Gastrocnemius medialis (tissue), 4 donors: Measurements from ENCODE around the gene LFNG. TPM values are rescaled to one million over a fixed set of nuclear protein-coding genes. Genes with fewer than 3 reads are reported as not detected.

Experiments used
- ATAC-seq, 2 donors: fragments of 150-250 bp; one replicate each; pipeline ENCODE4 v1.9.1; 2016
- DNase-seq, 2 donors: peaks; one replicate each; pipeline ENCODE4 v3.0.0-alpha.2; 2019
- H3K27ac ChIP-seq, 4 donors: fragments of 200-600 bp; sonication (generic); 1 replicate in 1 of 4; 2 replicates in 3 of 4; pipeline ENCODE4 v1.5.1; 2016 to 2018; ENCODE audit warnings: mild to moderate bottlenecking in 2 of 4, moderate library complexity in 1 of 4
- H3K27me3 ChIP-seq, 3 donors: fragments of 200-600 bp; sonication (generic) in 2 of 3; 1 replicate in 1 of 3; 2 replicates in 2 of 3; pipeline versions ENCODE4 v1.5.1 to v1.6.0; 2016 to 2019; ENCODE audit warnings: mild to moderate bottlenecking in 1 of 3, moderate library complexity in 1 of 3
- H3K36me3 ChIP-seq, 2 donors: fragments of 200-600 bp; sonication (generic) in 1 of 2; one replicate each; pipeline ENCODE4 v1.5.1; 2017 to 2018
- H3K4me1 ChIP-seq, 2 donors: fragments of 200-600 bp; sonication (generic) in 1 of 2; one replicate each; pipeline ENCODE4 v1.5.1; 2016 to 2017; ENCODE audit warnings: mild to moderate bottlenecking in 2 of 2
- H3K4me3 ChIP-seq, 4 donors: fragments of 200-600 bp; sonication (generic) in 3 of 4; 1 replicate in 1 of 4; 2 replicates in 3 of 4; pipeline ENCODE4 v1.5.1; 2016 to 2019; ENCODE audit warnings: mild to moderate bottlenecking in 2 of 4
- H3K9me3 ChIP-seq, 3 donors: fragments of 200-600 bp; sonication (generic) in 2 of 3; 1 replicate in 1 of 3; 2 replicates in 2 of 3; pipeline ENCODE4 v1.5.1; 2016 to 2019
- POLR2A ChIP-seq, 2 donors: fragments of 450-650 bp; IDR thresholded peaks; one replicate each; pipeline ENCODE4 v1.6.1; 2017; ENCODE audit warnings: antibody characterized with exemption in 2 of 2, mild to moderate bottlenecking in 2 of 2, moderate library complexity in 2 of 2
- in situ Hi-C, 4 donors: fragments of 200-750 bp; cut with MboI; loops; one replicate each; pipeline versions ENCODE4 v1.15.0 to v1.8.0; 2017; ENCODE audit warnings: low sequenced_read_pairs in 4 of 4
- intact Hi-C: fragments of 100-400 bp; cut with DNase I; formaldehyde crosslinking; loops from one replicate; pipeline ENCODE4 v1.15.1; 2023; ENCODE audit warnings: low total_unique reads
- total RNA-seq, 4 donors: library from RNA; depleted of rRNA; stranded (reverse); fragments of >200 nt; gene quantifications; one replicate each; pipeline versions ENCODE4 v1.1.0 to v1.2.3, GENCODE V29; 2016
- TF ChIP-seq, protein P1 (sequence below), 5 experiments: fragments of 450-650 bp in 3 of 5; fragments of 200-600 bp in 2 of 5; sonication (generic) in 2 of 5; IDR thresholded peaks in 4 of 5; conservative IDR thresholded peaks in 1 of 5; 1 replicate in 4 of 5; 2 replicates in 1 of 5; pipeline ENCODE4 v1.5.1; 2016 to 2019; ENCODE audit warnings: antibody characterized with exemption in 5 of 5, mild to moderate bottlenecking in 3 of 5, moderate library complexity in 3 of 5

The LFNG gene
- total RNA-seq, 4 donors from 2014 or later = 1.0 to 5.9 (median 1.7) TPM

DNA sequence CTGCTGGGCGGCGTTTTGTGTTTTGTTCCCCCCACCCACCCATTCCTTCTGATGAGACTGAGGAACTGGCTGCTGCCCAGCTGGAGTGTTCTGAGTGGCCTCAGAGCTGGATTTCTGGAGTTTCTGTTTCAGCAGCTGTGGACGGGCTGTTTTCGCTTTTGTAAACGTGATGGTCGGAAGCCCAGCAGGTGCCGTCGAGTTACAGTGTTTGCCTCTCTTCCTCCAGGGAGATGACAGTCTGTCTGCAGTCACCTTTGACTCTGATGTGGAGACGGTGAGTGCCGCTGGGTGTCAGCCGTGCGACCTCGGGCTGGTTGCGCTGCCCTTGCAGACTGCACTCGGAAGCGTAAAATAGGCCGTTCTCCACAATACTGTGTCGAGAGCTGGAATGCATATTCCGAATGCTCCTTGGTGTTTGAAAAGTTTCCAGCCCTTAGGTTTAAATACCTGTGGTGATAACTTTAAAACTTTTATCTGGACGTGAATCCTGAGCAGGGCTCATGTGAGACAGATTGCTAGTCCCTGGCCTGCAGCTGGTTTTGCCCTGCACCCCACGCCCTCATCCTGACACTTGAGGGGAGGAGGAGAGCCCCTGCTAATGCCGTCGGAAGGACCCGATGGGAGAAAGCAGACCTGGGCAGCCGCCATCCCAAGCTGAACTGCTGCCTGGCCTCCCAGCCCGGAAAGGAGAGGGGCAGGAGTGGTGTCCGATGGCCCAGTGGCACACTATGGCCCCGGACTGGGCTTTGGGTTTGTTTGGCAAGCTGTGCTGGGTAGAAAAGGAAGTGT, 47.5 kb downstream of the LFNG start:
- Histone ChIP-seq H3K27me3 (no peaks in the 10 kb centered on the region), H3K9me3 (no peaks in the 10 kb centered on the region), H3K4me3 (no peak overlapping the region), H3K27ac (no peak overlapping the region), H3K36me3 (no peaks in the 10 kb centered on the region), H3K4me1 (peaks cover 6 to 8% of the 10 kb centered on the region in 2 donors)
- TF ChIP-seq, protein P1, sequence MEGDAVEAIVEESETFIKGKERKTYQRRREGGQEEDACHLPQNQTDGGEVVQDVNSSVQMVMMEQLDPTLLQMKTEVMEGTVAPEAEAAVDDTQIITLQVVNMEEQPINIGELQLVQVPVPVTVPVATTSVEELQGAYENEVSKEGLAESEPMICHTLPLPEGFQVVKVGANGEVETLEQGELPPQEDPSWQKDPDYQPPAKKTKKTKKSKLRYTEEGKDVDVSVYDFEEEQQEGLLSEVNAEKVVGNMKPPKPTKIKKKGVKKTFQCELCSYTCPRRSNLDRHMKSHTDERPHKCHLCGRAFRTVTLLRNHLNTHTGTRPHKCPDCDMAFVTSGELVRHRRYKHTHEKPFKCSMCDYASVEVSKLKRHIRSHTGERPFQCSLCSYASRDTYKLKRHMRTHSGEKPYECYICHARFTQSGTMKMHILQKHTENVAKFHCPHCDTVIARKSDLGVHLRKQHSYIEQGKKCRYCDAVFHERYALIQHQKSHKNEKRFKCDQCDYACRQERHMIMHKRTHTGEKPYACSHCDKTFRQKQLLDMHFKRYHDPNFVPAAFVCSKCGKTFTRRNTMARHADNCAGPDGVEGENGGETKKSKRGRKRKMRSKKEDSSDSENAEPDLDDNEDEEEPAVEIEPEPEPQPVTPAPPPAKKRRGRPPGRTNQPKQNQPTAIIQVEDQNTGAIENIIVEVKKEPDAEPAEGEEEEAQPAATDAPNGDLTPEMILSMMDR (IDR thresholded peaks at IDR 0.05 in 4 of 5, conservative IDR thresholded peaks at IDR 0.05 in 1 of 5) = no peak
- no peak for TF ChIP-seq POLR2A (IDR thresholded peaks at IDR 0.05)
- DNase-seq (no peak), ATAC-seq (no peak)
- intact Hi-C loops = loop anchor here (1.0 kb wide), 1 partner anchor 113 kb away; no protein-coding TSS in a partner anchor
- in situ Hi-C loops = loop anchor here in 2 of 4 donors (10.0 kb wide), 1 partner anchor 118 kb away; the partner anchor contains the start of gene AMZ1 (in 2 of the 2)

DNA sequence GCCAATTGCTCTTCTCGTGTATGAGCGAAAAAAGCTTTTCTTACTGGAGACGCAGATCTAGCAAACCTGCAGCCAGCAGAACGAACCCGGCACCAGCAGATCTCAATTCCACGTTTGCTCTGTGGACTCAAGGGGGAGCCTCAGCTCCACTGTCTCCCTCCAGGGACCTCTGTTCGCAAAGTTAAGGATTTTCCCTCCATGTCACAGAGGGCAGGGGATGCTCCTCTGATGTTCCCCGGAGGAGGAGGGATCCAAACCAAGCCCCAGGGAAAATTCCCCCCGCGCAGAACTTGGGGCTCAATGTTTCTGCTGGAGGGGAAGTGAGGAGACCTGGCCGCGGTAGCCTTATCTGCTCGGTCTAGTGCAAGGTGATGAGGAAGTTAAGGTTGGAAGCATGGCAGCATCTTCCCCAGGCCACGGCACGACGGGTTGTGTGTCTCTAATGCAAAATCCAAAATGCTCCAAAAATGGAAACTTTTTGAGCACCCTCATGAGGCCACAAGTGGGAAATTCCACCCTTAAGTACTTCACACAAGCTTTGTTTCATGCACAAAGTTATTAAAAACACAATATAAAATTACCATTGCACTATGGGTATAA, 48.2 kb downstream of the LFNG start:
- ATAC-seq (peak in 1 of 2 donors; percentile 39), DNase-seq (no peak)
- Histone ChIP-seq H3K36me3 (no peaks in the 10 kb centered on the region), H3K4me3 (no peak overlapping the region), H3K4me1 (peaks cover 6 to 8% of the 10 kb centered on the region in 2 donors), H3K9me3 (no peaks in the 10 kb centered on the region), H3K27me3 (no peaks in the 10 kb centered on the region), H3K27ac (no peak overlapping the region)
- in situ Hi-C loops = loop anchor here in 2 of 4 donors (10.0 kb wide), 1 partner anchor 117 kb away; the partner anchor contains the start of gene AMZ1 (in 2 of the 2)
- TF ChIP-seq POLR2A (IDR thresholded peaks at IDR 0.05) = no peak
- TF ChIP-seq, protein P1 (IDR thresholded peaks at IDR 0.05 in 4 of 5, conservative IDR thresholded peaks at IDR 0.05 in 1 of 5) = peak in 4 of 5 experiments; percentile 20 to 51 (median 47)
- intact Hi-C loops = loop anchor here (1.0 kb wide), 1 partner anchor 113 kb away; no protein-coding TSS in a partner anchor

DNA sequence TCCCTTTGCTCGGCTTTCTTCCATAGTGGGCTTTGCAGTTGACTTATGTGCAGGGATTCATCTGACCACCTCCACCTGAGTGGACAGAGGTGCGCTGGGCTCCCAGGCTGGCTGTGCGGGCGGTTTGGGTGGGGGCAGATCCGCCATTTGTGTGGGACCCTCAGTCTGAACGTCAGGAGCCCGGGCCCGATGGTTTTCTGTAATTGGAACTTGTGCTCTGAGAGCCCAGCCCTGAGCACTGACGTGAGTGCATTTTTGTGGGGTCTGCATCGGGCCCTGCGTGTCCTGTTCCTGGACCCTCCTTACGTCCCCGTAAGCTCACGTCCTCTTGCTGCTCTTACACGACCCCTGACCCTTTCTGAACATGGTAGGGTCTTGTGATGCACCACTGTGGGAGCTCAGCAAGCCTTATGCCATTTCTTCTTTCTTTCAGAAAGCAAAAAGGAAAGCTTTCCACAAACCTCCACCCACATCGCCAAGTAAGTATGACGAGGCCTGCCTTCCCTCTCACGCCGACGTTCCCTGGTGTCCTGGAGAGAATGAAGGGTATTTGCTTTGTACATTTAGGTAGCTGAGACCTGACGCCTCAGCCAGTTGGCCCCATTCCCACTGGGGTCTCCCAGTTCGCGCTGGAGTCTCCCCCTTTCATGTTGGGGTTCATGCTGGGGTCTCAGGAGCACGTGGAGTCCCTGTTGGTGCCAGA, 49.1 kb downstream of the LFNG start:
- no peak for TF ChIP-seq POLR2A (IDR thresholded peaks at IDR 0.05)
- TF ChIP-seq, protein P1 (IDR thresholded peaks at IDR 0.05 in 4 of 5, conservative IDR thresholded peaks at IDR 0.05 in 1 of 5) = no peak
- Histone ChIP-seq H3K9me3 (no peaks in the 10 kb centered on the region), H3K36me3 (no peaks in the 10 kb centered on the region), H3K27ac (no peak overlapping the region), H3K4me3 (no peak overlapping the region), H3K4me1 (peaks cover 6 to 8% of the 10 kb centered on the region in 2 donors), H3K27me3 (no peaks in the 10 kb centered on the region)
- ATAC-seq (no peak), DNase-seq (no peak)
- intact Hi-C loops (no loop called here), in situ Hi-C loops (loop anchor here in 2 of 4 donors (10.0 kb wide), 1 partner anchor 116 kb away; the partner anchor contains the start of gene AMZ1 (in 2 of the 2))

DNA sequence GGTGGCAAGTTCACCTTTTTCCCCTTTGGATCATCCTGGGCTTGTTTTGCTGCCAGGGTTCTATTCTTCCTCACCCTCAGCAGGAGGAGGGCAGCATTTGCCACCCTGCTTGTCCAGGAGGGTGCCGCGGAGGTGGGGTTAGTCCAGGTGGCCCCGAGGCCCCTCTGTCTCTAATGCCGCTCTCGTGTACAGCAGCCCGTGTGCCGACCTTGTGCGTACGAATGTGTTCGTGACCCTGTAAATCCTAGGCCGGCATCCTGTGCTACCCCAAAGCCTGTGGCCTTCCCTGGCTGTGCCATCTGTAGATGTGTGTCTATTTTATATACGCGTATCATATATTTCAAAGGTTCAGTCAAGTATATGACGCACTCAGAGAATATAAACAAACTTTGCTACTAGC, 49.8 kb downstream of the LFNG start:
- Histone ChIP-seq H3K9me3 (no peaks in the 10 kb centered on the region), H3K4me1 (peaks cover 6 to 8% of the 10 kb centered on the region in 2 donors), H3K27ac (no peak overlapping the region), H3K36me3 (peaks cover 0 to 5% of the 10 kb centered on the region in 2 donors), H3K4me3 (no peak overlapping the region), H3K27me3 (no peaks in the 10 kb centered on the region)
- DNase-seq (no peak), ATAC-seq (no peak)
- intact Hi-C loops = no loop called here
- no peak for TF ChIP-seq POLR2A (IDR thresholded peaks at IDR 0.05)
- TF ChIP-seq, protein P1 (IDR thresholded peaks at IDR 0.05 in 4 of 5, conservative IDR thresholded peaks at IDR 0.05 in 1 of 5) = no peak
- in situ Hi-C loops = loop anchor here in 2 of 4 donors (10.0 kb wide), 1 partner anchor 115 kb away; the partner anchor contains the start of gene AMZ1 (in 2 of the 2)
